A673 (cell line): ENCODE results near the gene ARID5B.

ENCODE experiments used
- EZH2 ChIP-seq: fragments of 200-600 bp; sonication (generic); IDR thresholded peaks from 2 replicates; pipeline ENCODE4 v1.6.1; 2017; ENCODE audit warnings: borderline replicate concordance, low read depth, mild to moderate bottlenecking, mixed read lengths, antibody characterized with exemption, low read length; ENCODE audit not compliant: poor library complexity, severe bottlenecking
- TF ChIP-seq, protein P1 (sequence below): fragments of 300-800, 200-600 bp; sonication (generic); conservative IDR thresholded peaks from 2 replicates; pipeline ENCODE4 v1.5.1; 2017; ENCODE audit warnings: low read depth, mild to moderate bottlenecking, antibody characterized with exemption, low read length, moderate library complexity, mixed read lengths

DNA sequence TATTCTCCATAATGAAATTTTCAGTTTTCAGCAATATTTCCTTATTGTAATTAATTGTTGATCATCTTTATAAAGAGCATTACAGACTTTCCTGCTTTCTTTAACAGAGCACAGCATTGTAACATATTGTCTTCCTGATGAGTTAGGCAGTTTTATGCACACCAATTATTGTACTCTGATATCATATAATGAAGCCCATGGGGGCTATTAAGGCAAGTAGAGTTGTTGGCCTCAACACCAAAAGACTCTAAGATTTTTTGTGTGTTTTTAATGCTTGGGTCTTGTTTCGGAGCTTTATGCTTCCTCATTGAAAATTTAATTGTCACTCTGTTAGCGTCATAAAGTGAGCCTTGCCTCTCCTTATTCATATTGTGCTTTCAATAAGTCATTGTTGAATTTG, 49.2 kb upstream of the ARID5B start:
- TF ChIP-seq, protein P1, sequence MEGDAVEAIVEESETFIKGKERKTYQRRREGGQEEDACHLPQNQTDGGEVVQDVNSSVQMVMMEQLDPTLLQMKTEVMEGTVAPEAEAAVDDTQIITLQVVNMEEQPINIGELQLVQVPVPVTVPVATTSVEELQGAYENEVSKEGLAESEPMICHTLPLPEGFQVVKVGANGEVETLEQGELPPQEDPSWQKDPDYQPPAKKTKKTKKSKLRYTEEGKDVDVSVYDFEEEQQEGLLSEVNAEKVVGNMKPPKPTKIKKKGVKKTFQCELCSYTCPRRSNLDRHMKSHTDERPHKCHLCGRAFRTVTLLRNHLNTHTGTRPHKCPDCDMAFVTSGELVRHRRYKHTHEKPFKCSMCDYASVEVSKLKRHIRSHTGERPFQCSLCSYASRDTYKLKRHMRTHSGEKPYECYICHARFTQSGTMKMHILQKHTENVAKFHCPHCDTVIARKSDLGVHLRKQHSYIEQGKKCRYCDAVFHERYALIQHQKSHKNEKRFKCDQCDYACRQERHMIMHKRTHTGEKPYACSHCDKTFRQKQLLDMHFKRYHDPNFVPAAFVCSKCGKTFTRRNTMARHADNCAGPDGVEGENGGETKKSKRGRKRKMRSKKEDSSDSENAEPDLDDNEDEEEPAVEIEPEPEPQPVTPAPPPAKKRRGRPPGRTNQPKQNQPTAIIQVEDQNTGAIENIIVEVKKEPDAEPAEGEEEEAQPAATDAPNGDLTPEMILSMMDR: no peak
- TF ChIP-seq EZH2: no peak
